ENCODE results near the gene ELMOD2.
"Not testable (repeated sequence)": the region's sequence is repeated elsewhere in the genome, so short reads cannot be mapped to it uniquely, and the experiment has no call there.

The ELMOD2 gene

GRCh38 chr4:140523857-140524742, at the start of gene ELMOD2:
Gene ELMOD2 (plus strand): TSS chr4:140524168. CDS start chr4:140525429, 1,261 bp downstream.
- peak; percentile 98 for DNase-seq

- DNase-seq: no peak
Measured at GRCh38 chr4:140483445-140483844, 40.5 kb upstream of the ELMOD2 start.

- DNase-seq: no peak
Measured at GRCh38 chr4:140485939-140486338, 38.0 kb upstream of the ELMOD2 start.

GRCh38 chr4:140497405-140497746, 26.6 kb upstream of the ELMOD2 start:
- DNase-seq: no peak

- DNase-seq: no peak
Measured at GRCh38 chr4:140497747-140498636, 26.0 kb upstream of the ELMOD2 start, which contains the start of gene MGAT4D. Gene MGAT4D (minus strand): TSS chr4:140498293. CDS start chr4:140498222, 71 bp downstream.

- no peak for DNase-seq
Measured at GRCh38 chr4:140499391-140499790, 24.6 kb upstream of the ELMOD2 start.

GRCh38 chr4:140504261-140504660, 19.7 kb upstream of the ELMOD2 start:
- DNase-seq: no peak

GRCh38 chr4:140513765-140514164, 10.2 kb upstream of the ELMOD2 start:
- DNase-seq: not testable (repeated sequence)

GRCh38 chr4:140515423-140515822, 8.5 kb upstream of the ELMOD2 start:
- DNase-seq: no peak

- DNase-seq: no peak
Measured at GRCh38 chr4:140523370-140523856, 555 bp upstream of the ELMOD2 start.

- no peak for DNase-seq
Measured at GRCh38 chr4:140529434-140529833, 5.5 kb downstream of the ELMOD2 start.

GRCh38 chr4:140533951-140534480, 10.0 kb downstream of the ELMOD2 start:
- DNase-seq: no peak

- peak; percentile 49 for DNase-seq
Measured at GRCh38 chr4:140556372-140557085, 32.6 kb downstream of the ELMOD2 start.

- no peak for DNase-seq
Measured at GRCh38 chr4:140557831-140558435, 34.0 kb downstream of the ELMOD2 start.

GRCh38 chr4:140559696-140560095, 35.7 kb downstream of the ELMOD2 start:
- DNase-seq: no peak

- no peak for DNase-seq
Measured at GRCh38 chr4:140568507-140569306, 44.7 kb downstream of the ELMOD2 start, which contains the start of gene UCP1. Gene UCP1 (minus strand): TSS chr4:140568961. CDS start chr4:140568729, 232 bp downstream.

- no peak for DNase-seq
Measured at GRCh38 chr4:140569307-140569638, 45.3 kb downstream of the ELMOD2 start.

GRCh38 chr4:140571620-140572019, 47.7 kb downstream of the ELMOD2 start:
- no peak for DNase-seq

- no peak for DNase-seq
Measured at GRCh38 chr4:140575489-140575888, 51.5 kb downstream of the ELMOD2 start.

- no peak for DNase-seq
Measured at GRCh38 chr4:140579278-140579677, 55.3 kb downstream of the ELMOD2 start.

- DNase-seq: no peak
Measured at GRCh38 chr4:140581078-140581477, 57.1 kb downstream of the ELMOD2 start.

Data from stimulated activated CD4-positive, alpha-beta T cell treated with anti-CD3 and anti-CD28 coated beads, Interleukin-4, amount 100 ng/mL, for 24 hours (primary cell).